ENCODE data around the gene ELMO1. TPM values are rescaled to one million over a fixed set of nuclear protein-coding genes. Genes with fewer than 3 reads are reported as not detected.

ELMO1 gene
- polyA plus RNA-seq, 1 donor (not counting 4 experiments of a cell fraction or from before 2014, with no cell fraction given): not detected

DNA sequence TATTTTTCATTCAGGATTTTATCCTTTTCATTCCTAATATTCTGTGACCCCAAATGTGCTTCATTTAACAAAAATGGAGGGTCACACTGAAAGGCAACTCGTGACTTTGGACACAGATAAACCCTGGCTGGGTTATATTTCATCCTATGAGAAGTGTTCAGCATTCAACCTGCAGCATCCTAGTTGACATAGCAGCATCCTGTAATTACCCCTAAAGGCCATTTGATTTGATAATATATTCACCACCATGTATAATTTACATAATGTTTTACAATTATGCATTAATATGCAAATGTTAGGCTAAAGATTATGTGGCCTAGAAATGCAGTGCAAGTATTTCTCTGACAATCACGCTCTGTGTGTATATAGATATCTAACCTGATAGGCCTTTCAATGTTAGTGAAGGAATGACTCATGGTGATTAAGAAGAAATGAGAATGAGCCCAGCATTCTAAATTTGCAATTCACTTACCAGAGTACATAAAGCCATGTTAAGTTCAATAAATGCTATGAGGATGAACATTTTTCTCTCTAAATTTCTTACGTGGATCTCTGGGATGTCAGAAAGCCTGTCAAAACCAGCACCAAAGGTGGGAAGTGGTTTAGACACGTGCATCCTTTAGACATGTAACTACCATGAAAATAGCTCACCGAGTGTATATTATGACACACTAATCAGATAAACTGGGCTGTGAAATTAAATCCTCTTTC lies 386.7 kb downstream of the ELMO1 start:
- TF ChIP-seq, protein P1, sequence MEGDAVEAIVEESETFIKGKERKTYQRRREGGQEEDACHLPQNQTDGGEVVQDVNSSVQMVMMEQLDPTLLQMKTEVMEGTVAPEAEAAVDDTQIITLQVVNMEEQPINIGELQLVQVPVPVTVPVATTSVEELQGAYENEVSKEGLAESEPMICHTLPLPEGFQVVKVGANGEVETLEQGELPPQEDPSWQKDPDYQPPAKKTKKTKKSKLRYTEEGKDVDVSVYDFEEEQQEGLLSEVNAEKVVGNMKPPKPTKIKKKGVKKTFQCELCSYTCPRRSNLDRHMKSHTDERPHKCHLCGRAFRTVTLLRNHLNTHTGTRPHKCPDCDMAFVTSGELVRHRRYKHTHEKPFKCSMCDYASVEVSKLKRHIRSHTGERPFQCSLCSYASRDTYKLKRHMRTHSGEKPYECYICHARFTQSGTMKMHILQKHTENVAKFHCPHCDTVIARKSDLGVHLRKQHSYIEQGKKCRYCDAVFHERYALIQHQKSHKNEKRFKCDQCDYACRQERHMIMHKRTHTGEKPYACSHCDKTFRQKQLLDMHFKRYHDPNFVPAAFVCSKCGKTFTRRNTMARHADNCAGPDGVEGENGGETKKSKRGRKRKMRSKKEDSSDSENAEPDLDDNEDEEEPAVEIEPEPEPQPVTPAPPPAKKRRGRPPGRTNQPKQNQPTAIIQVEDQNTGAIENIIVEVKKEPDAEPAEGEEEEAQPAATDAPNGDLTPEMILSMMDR (optimal IDR thresholded peaks at IDR 0.05 in 1 of 3, IDR thresholded peaks at IDR 0.05 in 1 of 3, conservative IDR thresholded peaks at IDR 0.05 in 1 of 3; ENCODE audit: extremely low read depth in 1 of 3, insufficient read depth in 2 of 3, low read length in 3 of 3): no peak
- no peak for TF ChIP-seq EZH2 (IDR thresholded peaks at IDR 0.05; ENCODE audit: low read length)
- dilution Hi-C loops (cut with MboI; ENCODE audit: extremely low pct_ligation_motif_present, low sequenced_read_pairs): no loop called here
- no peaks in the 10 kb centered on the region for H3K79me2 ChIP-seq (ENCODE audit: control insufficient read depth, insufficient read depth, low read length)
- H3K4me2 ChIP-seq (ENCODE audit: control insufficient read depth, extremely low read depth, insufficient read depth, low read depth, low read length): no peak overlapping the region
- H4K20me1 ChIP-seq (ENCODE audit: control insufficient read depth, extremely low read depth, insufficient read depth, low read length): no peaks in the 10 kb centered on the region
- H3K9ac ChIP-seq (ENCODE audit: control insufficient read depth, extremely low read depth, insufficient read depth, low read length): no peak overlapping the region
- H3K27ac ChIP-seq (ENCODE audit: control insufficient read depth, insufficient read depth, low read length): no peak overlapping the region
- no peaks in the 10 kb centered on the region for H3K36me3 ChIP-seq (ENCODE audit: control insufficient read depth in 2 of 2, extremely low read depth in 1 of 2, insufficient read depth in 2 of 2, low read length in 2 of 2)
- H2AFZ ChIP-seq (ENCODE audit: control insufficient read depth, low read length): no peak overlapping the region
- H3K27me3 ChIP-seq (ENCODE audit: control insufficient read depth, extremely low read depth, insufficient read depth, low read length): no peaks in the 10 kb centered on the region
- DNase-seq (ENCODE audit: low read depth, low spot score) (no peak), FAIRE-seq (no peak)
- H3K9me1 ChIP-seq (ENCODE audit: control insufficient read depth, extremely low read depth, insufficient read depth, low read length): no peaks in the 10 kb centered on the region
- no peak overlapping the region for H3K4me3 ChIP-seq (ENCODE audit: control insufficient read depth in 2 of 3, extremely low read depth in 1 of 3, insufficient read depth in 2 of 3, low read depth in 1 of 3, low read length in 3 of 3)
- no peaks in the 10 kb centered on the region for H3K9me3 ChIP-seq (ENCODE audit: control insufficient read depth, low read depth, low read length)
- no peaks in the 10 kb centered on the region for H3K4me1 ChIP-seq (ENCODE audit: control insufficient read depth, extremely low read depth, insufficient read depth, low read length)

DNA sequence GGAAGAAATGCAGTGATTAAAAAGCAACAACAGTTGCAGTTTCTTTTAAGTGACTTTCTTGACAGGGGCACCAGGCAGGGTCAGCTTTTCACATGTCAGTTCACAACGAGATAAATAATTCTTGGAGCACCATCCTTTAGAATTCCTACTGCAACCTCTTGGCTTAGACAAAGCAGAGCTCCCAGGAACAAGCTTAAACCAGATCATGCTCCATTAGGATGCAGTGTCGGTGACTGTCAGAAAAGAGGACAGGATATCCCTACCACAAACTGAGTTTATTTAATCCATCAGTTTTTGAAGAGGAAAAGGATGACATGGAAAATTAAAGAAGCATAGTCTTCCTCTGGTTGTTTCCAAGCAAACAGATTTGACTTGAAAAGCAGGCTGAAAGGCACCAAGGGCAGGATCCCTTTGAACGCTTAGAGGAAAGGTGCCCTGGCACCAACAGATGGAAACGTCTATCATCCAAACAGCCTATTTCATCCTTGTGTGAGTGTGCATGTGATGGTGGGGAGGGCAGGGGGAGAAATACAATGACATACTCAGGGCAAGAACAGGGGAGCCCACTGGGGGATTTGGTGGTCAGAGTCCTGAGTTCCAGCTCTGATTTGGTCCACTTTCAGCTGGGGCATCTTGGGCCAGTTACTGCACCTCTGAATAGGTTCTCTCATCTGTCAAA lies 392.3 kb downstream of the ELMO1 start:
- FAIRE-seq (no peak), DNase-seq (ENCODE audit: low read depth, low spot score) (no peak)
- TF ChIP-seq EZH2 (IDR thresholded peaks at IDR 0.05; ENCODE audit: low read length): no peak
- TF ChIP-seq, protein P1 (optimal IDR thresholded peaks at IDR 0.05 in 1 of 3, IDR thresholded peaks at IDR 0.05 in 1 of 3, conservative IDR thresholded peaks at IDR 0.05 in 1 of 3; ENCODE audit: extremely low read depth in 1 of 3, insufficient read depth in 2 of 3, low read length in 3 of 3): no peak
- Histone ChIP-seq H3K4me2 (ENCODE audit: control insufficient read depth, extremely low read depth, insufficient read depth, low read depth, low read length) (no peak overlapping the region), H2AFZ (ENCODE audit: control insufficient read depth, low read length) (no peak overlapping the region), H3K4me1 (ENCODE audit: control insufficient read depth, extremely low read depth, insufficient read depth, low read length) (no peaks in the 10 kb centered on the region), H3K9me3 (ENCODE audit: control insufficient read depth, low read depth, low read length) (no peaks in the 10 kb centered on the region), H3K27ac (ENCODE audit: control insufficient read depth, insufficient read depth, low read length) (no peak overlapping the region), H3K4me3 (ENCODE audit: control insufficient read depth in 2 of 3, extremely low read depth in 1 of 3, insufficient read depth in 2 of 3, low read depth in 1 of 3, low read length in 3 of 3) (no peak overlapping the region), H3K27me3 (ENCODE audit: control insufficient read depth, extremely low read depth, insufficient read depth, low read length) (no peaks in the 10 kb centered on the region), H3K9ac (ENCODE audit: control insufficient read depth, extremely low read depth, insufficient read depth, low read length) (no peak overlapping the region), H3K9me1 (ENCODE audit: control insufficient read depth, extremely low read depth, insufficient read depth, low read length) (no peaks in the 10 kb centered on the region), H3K79me2 (ENCODE audit: control insufficient read depth, insufficient read depth, low read length) (no peaks in the 10 kb centered on the region), H3K36me3 (ENCODE audit: control insufficient read depth in 2 of 2, extremely low read depth in 1 of 2, insufficient read depth in 2 of 2, low read length in 2 of 2) (no peaks in the 10 kb centered on the region), H4K20me1 (ENCODE audit: control insufficient read depth, extremely low read depth, insufficient read depth, low read length) (no peaks in the 10 kb centered on the region)
- dilution Hi-C loops (cut with MboI; ENCODE audit: extremely low pct_ligation_motif_present, low sequenced_read_pairs): no loop called here

Data from keratinocyte (primary cell).